ENCODE data around the gene DOCK6.
"Not testable (repeated sequence)": the region's sequence is repeated elsewhere in the genome, so short reads cannot be mapped to it uniquely, and the experiment has no call there.

The DOCK6 gene

DNA sequence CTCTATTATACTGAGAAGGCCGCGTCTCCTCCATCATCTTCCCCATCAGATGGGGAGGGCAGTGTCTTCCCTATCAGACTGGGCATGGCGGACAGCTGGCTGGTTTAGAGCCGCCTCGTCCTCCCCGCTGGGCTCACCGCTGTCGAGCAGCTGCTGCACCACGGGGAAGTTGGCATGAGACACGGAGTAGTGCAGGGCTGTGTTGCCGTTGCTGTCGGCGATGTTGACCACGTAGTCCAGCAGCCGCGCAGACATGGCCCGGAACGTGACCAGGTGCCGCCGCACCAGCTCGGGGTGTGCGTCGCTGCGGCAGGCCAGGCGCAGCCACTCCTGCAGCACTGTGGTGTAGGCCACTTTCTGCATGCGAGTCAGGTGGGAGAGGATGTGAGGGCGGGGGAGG lies 88.0 kb downstream of the DOCK6 start:
- no peak for DNase-seq (ENCODE audit: low read depth in 2 of 2)

DNA sequence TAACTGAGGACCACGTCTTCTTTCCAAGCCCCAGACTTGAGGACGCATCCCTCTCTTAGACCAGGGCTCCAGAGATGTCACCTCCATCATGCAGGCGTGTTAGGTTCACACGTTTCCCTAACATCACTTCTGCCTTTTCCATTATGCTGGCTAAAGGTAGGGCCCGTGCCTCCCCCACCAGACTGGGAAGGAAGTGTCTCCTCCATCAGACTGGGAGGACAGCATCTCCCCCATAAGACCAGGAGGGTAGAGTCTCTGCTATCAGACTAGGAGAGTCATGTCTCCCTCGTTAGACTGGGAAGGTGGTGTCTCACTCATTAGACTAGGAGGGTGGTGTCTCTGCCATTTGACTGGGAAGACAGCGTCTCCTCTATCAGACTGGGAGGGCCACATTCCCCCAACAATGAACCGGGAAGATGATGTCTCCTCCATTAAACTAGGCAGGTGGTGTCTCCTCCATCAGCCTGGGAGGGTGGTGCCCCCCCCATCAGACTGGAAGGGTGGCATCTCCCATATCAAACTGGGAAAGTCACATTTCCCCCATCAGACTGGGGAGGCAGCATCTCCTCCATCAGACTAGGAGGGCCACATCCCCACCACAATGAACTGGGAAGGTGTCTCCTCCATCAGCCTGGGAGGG lies 88.7 kb downstream of the DOCK6 start:
- no peak for DNase-seq (ENCODE audit: low read depth in 2 of 2)

DNA sequence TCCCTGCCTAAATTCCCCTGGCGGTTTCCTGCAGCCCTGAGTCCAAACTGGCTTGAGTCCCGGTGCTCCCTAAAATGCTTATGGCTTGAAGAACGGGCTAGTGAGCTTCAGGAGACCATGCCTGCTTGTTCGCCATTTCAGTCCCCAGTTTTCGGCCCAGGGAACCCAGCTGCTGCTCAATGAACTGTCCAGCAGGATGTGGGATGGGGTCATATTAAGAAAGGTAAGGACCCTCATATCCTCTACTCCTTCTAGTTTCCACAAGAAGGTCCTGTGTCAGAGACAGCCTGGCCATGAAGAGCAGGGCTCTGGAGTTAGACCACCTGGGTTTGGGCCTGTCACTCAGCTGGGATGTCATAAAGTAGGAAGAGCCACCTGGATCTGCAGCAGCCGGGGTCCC lies 89.7 kb downstream of the DOCK6 start:
- DNase-seq (ENCODE audit: low read depth in 2 of 2): no peak

DNA sequence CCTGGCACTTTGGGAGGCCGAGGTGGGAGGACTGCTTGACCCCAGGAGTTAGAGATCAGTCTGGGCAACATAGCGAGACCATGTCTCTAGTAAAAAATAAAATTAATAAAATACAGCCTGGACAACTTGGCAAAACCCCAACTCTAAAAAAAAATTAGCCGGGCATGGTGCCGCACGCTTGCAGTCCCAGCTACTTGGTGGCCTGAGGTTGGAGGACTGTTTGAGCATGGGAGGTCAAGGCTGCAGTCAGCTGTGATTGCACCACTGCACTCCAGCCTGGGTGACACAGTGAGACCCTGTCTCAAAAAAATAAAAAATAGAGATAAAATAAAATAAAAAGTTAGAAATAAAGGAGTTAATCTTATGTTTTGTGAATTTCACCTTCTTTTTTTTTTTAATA lies 91.2 kb downstream of the DOCK6 start:
- no peak for DNase-seq (ENCODE audit: low read depth in 2 of 2)

DNA sequence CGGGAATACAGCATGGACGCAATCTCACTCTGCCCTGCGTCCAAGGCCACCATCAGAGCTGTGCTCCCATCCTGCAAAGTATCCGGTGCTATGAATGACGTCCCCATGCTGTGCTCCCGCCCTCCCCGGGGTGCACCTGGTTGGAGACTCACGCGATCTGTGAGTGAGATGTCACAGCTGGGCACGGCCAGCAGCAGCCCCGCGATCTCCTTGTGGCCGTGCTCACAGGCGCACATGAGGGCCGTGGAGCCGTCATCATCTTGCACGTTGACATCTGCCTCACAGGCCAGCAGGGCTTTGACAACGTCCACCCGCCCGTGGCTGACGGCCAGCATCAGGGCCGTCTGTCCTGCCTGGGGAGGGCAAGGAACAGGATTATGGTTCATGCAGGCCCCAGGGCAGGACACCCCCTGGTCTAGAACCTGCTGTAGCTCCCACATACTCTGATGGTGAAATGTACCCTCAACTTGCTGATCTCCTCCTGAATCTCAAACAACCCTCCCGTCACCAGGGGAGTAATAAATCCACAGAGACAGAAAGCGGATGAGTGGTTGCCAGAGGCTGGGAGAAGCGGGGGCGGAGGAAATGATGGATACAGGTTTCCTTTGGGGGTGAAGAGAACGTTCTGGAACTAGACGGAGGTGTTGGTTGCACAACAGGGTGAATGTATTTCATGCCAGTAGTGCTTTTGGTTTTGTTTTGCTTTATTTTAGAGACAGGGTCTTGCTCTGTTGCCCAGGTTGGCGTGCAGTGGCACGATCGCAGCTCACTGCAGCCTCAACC lies 92.2 kb downstream of the DOCK6 start:
- no peak for DNase-seq (ENCODE audit: low read depth in 2 of 2)

DNA sequence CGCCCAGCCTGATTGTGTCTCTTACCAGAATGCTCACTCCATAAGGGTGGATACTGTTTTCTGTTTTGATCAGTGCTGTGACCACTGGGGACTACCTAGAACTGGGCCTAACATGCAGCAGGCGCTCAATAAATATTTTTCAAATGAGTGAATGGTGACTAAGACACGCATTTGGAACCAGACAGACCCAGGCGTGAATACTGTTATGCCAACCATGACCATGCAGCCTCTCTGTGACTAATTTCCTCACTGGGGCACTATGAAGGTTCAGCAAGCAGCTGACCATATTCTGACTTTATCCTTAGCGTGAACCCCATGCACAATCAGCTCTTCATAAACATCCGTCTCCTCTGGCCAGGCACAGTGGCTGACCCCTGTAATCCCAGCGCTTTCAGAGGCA lies 93.8 kb downstream of the DOCK6 start:
- DNase-seq (ENCODE audit: low read depth in 2 of 2): no peak

DNA sequence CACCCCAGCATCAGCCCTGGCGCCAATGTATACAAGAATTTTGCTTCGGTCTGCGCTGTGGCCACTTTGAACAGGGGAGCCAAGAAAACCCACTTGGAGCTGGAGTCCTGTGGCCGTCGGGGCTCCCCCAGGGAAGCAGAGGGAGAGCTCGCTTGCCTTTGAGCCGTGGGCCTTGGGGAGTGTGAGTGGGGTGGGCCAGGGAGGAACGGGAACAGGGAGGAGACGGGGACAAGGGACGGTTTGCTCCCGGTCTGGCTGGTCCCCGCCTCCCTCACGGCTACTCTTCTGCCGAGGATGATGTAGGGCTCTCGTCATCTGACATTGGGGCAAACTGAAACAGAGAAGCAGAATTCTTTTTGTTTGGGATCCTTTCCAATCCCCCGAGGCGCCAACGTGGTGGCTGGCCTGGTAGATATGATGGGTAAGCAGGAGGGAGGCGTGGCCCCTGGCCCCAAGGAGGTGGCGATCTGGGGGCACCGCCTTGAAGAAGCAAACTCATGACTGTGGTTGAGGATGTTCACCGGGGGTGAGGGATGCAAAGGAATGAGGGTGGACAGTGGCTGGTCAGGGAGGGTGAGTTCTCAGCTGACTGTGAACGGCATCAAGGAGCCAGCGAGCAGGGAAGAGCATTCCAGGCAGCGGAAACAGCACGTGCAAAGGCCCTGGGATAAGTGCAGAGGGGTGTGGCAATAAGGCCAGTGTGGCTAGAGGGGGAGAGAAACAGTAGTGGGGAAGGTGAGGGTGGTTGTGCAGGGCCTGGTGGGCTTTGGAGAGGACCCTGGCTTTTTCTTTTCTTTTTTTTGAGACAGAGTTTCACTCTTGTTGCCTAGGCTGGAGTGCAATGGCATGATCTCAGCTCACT lies 95.8 kb downstream of the DOCK6 start:
- DNase-seq (ENCODE audit: low read depth in 2 of 2): no peak

DNA sequence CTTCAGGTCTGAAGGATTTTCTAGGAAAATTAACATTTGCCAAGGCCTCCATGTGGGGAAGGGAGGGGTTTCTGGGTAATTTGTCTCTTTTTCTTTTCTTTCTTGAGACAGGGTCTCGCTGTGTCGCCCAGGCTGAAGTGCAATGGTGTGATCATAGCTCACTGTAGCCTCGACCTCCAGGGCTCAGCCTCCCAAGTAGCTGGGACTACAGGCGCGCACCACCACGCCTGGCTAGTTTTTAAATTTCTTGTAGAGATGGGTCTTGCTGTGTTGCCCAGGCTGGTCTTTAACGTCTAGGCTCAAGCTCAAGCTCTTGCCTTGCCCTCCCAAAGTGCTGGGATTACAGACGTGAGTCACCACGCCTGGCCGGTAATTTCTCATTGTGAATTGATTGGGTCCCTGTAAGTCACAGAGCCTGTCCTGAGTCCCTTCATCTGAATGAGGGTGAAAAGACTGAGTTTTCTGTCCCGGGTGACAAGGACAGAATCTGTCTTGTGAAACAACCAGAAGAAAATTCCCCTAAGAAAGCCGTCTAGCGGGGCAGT lies 96.8 kb downstream of the DOCK6 start:
- DNase-seq (ENCODE audit: low read depth in 2 of 2): no peak

DNA sequence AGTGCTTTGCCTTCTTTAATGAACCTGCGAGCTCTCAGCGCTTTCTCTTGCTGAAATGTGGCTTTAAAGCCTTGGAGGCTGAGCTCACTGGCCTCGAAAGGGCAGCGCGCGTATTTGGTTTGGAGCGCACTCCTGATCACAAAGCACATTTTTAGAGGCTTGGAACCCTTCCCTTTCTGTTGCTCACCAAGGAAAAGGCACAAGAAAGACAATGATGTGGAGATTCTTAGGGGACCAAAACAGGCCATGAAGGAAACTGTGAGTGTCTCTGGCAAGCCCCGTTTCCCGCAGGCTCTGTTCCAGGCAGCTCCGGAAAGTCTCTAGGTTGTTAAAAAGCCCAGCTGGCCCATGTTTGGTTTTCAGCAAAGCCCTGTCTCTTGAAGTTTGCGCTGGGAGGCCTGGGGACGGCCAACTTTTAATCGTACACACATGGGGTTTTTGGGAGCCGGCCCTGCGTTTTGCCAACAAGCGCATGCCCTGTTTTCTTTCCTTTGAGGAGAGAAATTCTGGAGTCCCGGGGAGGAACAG lies 97.4 kb downstream of the DOCK6 start:
- no peak for DNase-seq (ENCODE audit: low read depth in 2 of 2)

DNA sequence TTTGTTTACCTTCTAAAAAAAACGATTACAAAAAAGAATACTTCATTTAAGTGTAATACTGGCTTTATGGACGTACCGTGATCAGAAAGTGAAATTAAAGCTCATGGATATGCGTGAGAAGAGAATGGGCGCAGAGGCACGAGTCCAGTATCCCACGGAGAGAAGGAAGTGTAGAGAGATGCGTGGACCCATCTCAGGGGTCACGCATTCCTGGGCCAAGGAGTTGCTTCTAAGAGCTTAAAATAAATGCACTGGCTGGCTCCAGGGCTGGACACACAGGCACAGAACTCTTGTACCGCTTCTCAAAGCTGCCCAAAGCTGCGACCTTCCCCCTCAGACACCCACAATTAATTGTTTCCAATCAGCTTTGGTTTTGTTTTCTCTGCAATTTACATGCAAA lies 98.0 kb downstream of the DOCK6 start:
- DNase-seq (ENCODE audit: low read depth in 2 of 2): no peak

DNA sequence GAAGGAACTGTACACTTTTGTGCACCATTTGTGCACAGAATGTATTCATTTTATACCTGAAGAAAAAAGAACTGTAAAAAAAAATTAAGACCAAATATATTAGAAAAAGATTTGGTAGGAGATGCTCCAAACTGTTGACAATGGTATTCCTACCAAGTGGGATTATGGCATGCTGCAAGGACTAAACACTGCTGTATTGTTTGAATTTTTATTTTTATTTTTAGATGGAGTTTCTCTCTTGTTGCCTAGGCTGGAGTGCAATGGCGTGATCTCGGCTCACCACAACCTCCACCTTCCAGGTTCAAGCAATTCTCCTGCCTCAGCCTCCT lies 101.9 kb downstream of the DOCK6 start:
- not testable (repeated sequence) for DNase-seq (ENCODE audit: low read depth in 2 of 2)

DNA sequence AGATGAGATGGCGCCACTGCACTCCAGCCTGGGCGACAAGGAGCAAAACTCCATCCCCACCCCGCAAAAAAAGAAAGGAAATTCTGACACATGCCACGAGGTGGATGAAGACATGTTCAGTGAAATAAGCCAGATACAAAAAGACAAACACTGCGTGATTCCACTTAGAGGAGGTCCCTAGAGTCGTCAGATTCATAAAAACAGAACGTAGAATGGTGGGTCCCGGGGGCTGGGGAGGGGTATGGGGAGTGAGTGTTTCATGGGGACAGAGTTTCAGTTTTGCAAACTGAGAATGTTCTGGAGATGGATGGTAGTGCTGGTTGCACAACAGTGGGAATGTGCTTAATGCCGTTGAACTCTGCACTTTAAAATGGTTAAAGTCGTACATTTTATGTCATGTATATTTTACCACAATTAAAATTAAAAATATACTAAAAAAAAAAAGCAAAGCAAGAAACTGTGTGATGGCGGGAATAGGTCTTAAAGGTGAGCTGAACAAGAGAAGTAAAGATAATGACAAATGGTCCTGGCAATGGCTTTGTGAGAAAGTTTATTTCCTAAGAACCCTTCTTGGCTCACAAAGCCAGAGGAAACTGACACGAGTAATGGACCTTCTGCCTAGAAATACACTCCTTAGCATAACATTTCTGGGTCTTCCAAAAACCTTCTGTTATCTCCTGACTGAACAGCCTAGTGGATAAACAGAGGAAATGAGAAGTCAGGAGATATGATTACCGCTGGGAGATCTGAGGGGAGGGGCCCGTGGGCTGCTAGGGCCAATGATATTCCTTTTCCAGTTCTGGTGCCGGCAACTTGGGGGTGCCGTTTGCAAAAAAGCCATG lies 102.5 kb downstream of the DOCK6 start:
- DNase-seq (ENCODE audit: low read depth in 2 of 2): no peak

DNA sequence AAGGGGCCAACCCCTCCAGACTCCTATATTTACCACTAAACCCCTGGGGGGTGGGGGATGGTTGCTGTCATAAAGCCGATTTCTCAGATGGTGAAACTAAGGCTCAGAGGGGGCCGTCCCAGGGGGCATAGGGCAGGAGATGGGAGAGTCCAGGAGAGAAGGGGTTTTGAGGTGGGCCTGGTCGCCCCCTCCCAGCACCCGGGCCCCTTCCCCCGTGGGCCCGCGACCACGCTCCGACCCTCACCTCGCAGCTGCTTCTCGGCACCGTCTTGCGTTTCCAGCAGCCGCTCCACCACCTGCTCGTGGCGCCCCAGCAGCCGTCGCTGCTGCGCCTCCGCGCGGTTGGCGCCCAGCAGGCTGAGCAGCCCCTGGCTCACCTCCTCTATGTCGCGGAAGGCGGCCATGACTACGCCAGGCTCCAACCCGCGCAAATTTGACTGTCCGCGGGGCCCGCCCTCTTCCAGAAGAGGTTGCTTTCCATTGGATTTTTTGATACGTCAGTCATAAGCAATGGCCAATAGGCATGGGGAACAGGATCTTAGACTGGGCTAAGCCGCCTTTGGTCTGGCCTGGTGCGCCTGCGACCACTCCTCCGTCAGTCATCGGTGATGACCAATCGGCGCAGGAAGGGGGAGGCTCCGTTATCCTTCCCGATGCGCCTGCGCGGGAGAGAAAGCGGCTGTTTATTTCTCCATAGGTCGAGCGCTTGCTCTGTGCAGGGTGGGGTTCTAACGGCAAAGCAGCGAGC lies 106.8 kb downstream of the DOCK6 start, which contains the start of gene SPC24:
SPC24 (minus strand) TSS at position 410 of the 748 bp plus-strand sequence; CDS start at position 404, 6 bp downstream.
- peak; percentile 84 to 92 for DNase-seq (ENCODE audit: low read depth in 2 of 2)

DNA sequence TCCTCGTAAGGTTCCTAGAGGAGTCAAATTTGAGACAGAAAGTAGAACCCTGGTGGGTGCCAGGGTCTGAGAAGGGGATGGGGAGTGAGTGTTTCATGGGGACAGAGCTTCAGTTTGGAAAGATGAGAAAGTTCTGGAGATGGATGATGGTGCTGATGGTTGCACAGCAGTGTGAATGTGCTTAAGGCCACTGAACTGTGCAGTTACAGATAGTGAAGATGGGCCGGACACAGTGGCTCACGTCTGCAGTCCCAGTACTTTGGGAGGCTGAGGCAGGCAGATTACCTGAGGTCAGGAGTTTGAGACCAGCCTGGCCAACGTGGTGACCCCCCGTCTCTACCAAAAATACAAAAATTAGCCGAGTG lies 107.7 kb downstream of the DOCK6 start:
- DNase-seq (ENCODE audit: low read depth in 2 of 2): no peak

DNA sequence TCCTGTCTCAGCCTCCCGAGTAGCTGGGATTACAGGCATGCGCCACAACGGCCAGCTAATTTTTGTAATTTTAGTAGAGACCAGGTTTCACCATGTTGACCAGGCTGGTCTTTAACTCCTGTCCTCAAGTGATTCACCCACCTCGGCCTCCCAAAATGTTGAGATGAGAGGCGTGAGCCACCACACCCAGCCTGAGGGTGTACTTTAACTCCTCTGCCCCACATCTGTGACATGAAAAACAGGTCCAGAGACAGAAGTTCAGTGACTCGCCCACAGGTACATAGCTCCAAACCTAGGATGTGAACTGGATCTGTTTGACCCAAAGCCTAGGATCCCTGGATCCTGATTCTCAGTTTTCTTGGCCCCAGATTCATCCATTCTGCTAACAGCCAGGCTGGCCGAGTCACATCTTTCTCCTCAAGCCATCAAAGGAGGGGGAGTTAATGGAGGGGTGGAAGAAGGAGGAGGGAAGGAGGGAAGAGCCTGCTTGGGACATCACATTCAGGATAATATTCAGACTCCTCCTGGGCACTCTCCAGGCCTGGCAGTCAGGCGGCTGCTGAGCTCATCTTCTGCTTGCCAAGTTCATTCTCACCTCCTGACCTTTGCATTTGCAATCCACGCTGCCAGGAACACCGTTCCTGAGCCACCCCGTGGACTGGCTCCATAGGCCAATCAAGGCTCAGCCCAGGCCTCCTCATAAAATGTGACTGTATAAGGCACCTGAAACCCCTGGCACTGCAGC lies 109.8 kb downstream of the DOCK6 start:
- no peak for DNase-seq (ENCODE audit: low read depth in 2 of 2)

DNA sequence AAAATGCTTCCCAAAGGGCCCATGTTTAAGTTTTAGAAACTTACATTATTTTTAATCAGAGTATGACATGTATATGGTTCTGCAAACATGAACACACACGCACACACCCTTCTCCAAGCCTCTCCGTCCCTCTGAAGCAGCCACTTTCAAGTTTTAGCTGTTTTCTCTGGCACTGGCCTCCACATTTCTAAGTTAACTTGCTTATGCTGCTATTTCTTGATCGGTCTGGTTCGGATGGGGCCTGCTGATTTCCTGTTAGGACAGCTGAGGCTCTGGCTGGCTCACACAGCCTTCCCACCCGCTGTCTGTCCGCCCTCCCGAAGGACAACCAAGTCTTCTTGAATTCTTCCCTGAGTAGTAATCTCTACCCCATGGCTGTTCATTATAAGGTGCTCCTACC lies 111.1 kb downstream of the DOCK6 start:
- no peak for DNase-seq (ENCODE audit: low read depth in 2 of 2)

Measured in stimulated activated CD4-positive, alpha-beta T cell treated with anti-CD3 and anti-CD28 coated beads, Interleukin-4, amount 100 ng/mL, for 48 hours (primary cell).